Measurements from ENCODE around the gene FILIP1L. TPM values are rescaled to one million over a fixed set of nuclear protein-coding genes. Genes with fewer than 3 reads are reported as not detected.

FILIP1L gene
- total RNA-seq, 1 experiment from 2014 or later = 15.5 TPM

- BruUV-seq (replicated peaks) = no TSS peak
- Histone ChIP-seq H3K4me3 (ENCODE audit: low read depth, low read length) (no peak overlapping the region), H3K4me1 (peaks cover 44% of the 10 kb centered on the region), H3K27me3 (replicated peaks; ENCODE audit: control insufficient read depth, insufficient read depth, low read length) (no peaks in the 10 kb centered on the region), H3K36me3 (ENCODE audit: control insufficient read depth, insufficient read depth, low read length) (no peaks in the 10 kb centered on the region), H3K9me3 (no peaks in the 10 kb centered on the region)
- DNase-seq = no peak
- Mint-ChIP-seq H3K27ac (ENCODE audit: unreplicated experiment) (peak overlapping the region; percentile 29), H3K27me3 (ENCODE audit: insufficient read depth, unreplicated experiment) (no peaks in the 10 kb centered on the region), H3K36me3 (ENCODE audit: insufficient read depth, unreplicated experiment) (no peaks in the 10 kb centered on the region), H3K4me1 (ENCODE audit: low read depth, unreplicated experiment) (peaks cover 50% of the 10 kb centered on the region), H3K4me3 (ENCODE audit: unreplicated experiment) (no peak overlapping the region), H3K9me3 (ENCODE audit: unreplicated experiment) (no peaks in the 10 kb centered on the region)
- intact Hi-C loops (cut with micrococcal nuclease; ENCODE audit: unreplicated experiment) = loop anchor here (2.0 kb wide), 1 partner anchor 163 kb away; no protein-coding TSS in a partner anchor
- ChIA-PET CTCF (no interaction called here), POLR2A (no interaction called here)
- no peak for TF ChIP-seq CTCF (IDR thresholded peaks at IDR 0.05; ENCODE audit: insufficient read depth in 1 of 2, low read depth in 1 of 2, low read length in 1 of 2, severe bottlenecking in 1 of 2, unreplicated experiment in 1 of 2)
Observed at GRCh38 chr3:100005665-100006393, 108.5 kb downstream of the FILIP1L start.

GRCh38 chr3:100004931-100005330 is 109.4 kb downstream of the FILIP1L start:
- POLR2A ChIA-PET = no interaction called here
- Mint-ChIP-seq H3K9me3 (ENCODE audit: unreplicated experiment) (no peaks in the 10 kb centered on the region), H3K36me3 (ENCODE audit: insufficient read depth, unreplicated experiment) (no peaks in the 10 kb centered on the region), H3K4me3 (ENCODE audit: unreplicated experiment) (no peak overlapping the region), H3K27ac (ENCODE audit: unreplicated experiment) (no peak overlapping the region), H3K4me1 (ENCODE audit: low read depth, unreplicated experiment) (peaks cover 49% of the 10 kb centered on the region), H3K27me3 (ENCODE audit: insufficient read depth, unreplicated experiment) (no peaks in the 10 kb centered on the region)
- CTCF ChIA-PET = no interaction called here
- no peak for DNase-seq
- Histone ChIP-seq H3K4me1 (peaks cover 44% of the 10 kb centered on the region), H3K27me3 (replicated peaks; ENCODE audit: control insufficient read depth, insufficient read depth, low read length) (no peaks in the 10 kb centered on the region), H3K36me3 (ENCODE audit: control insufficient read depth, insufficient read depth, low read length) (no peaks in the 10 kb centered on the region), H3K9me3 (no peaks in the 10 kb centered on the region), H3K4me3 (ENCODE audit: low read depth, low read length) (no peak overlapping the region)
- intact Hi-C loops (cut with micrococcal nuclease; ENCODE audit: unreplicated experiment) = no loop called here
- no TSS peak for BruUV-seq (replicated peaks)
- no peak for TF ChIP-seq CTCF (IDR thresholded peaks at IDR 0.05; ENCODE audit: insufficient read depth in 1 of 2, low read depth in 1 of 2, low read length in 1 of 2, severe bottlenecking in 1 of 2, unreplicated experiment in 1 of 2)

- Histone ChIP-seq H3K36me3 (ENCODE audit: control insufficient read depth, insufficient read depth, low read length) (no peaks in the 10 kb centered on the region), H3K9me3 (no peaks in the 10 kb centered on the region), H3K4me3 (ENCODE audit: low read depth, low read length) (no peak overlapping the region), H3K27me3 (replicated peaks; ENCODE audit: control insufficient read depth, insufficient read depth, low read length) (no peaks in the 10 kb centered on the region), H3K4me1 (peaks cover 44% of the 10 kb centered on the region)
- Mint-ChIP-seq H3K27ac (ENCODE audit: unreplicated experiment) (peak overlapping the region; percentile 84), H3K27me3 (ENCODE audit: insufficient read depth, unreplicated experiment) (no peaks in the 10 kb centered on the region), H3K36me3 (ENCODE audit: insufficient read depth, unreplicated experiment) (no peaks in the 10 kb centered on the region), H3K9me3 (ENCODE audit: unreplicated experiment) (no peaks in the 10 kb centered on the region), H3K4me3 (ENCODE audit: unreplicated experiment) (no peak overlapping the region), H3K4me1 (ENCODE audit: low read depth, unreplicated experiment) (peaks cover 42% of the 10 kb centered on the region)
- DNase-seq = no peak
- CTCF ChIA-PET = interaction anchor here (1.3 kb wide), 1 partner anchor 250 kb away, joined by 7 read pairs; no protein-coding TSS in a partner anchor
- POLR2A ChIA-PET = interaction anchor here (1.1 kb wide), 1 partner anchor 257 kb away, joined by 4 read pairs; no protein-coding TSS in a partner anchor
- intact Hi-C loops (cut with micrococcal nuclease; ENCODE audit: unreplicated experiment) = loop anchor here (1.0 to 2.0 kb wide), 3 partner anchors 21 to 73 kb away; no protein-coding TSS in a partner anchor
- BruUV-seq (replicated peaks) = no TSS peak
- no peak for TF ChIP-seq CTCF (IDR thresholded peaks at IDR 0.05; ENCODE audit: insufficient read depth in 1 of 2, low read depth in 1 of 2, low read length in 1 of 2, severe bottlenecking in 1 of 2, unreplicated experiment in 1 of 2)
Observed at GRCh38 chr3:100003609-100004503, 110.4 kb downstream of the FILIP1L start.
